Astrocyte of the cerebellum (primary cell): ENCODE measurements around the gene METTL24.

Source experiments
- DNase-seq: peaks from one replicate; pipeline ENCODE4 v3.0.0-alpha.2; 2011; ENCODE audit warnings: low read depth
- H3K4me3 ChIP-seq: 2 replicates; pipeline ENCODE4 v1.5.1; 2011; ENCODE audit warnings: mild to moderate bottlenecking, low read depth, low read length, moderate library complexity
- in situ Hi-C: cut with HindIII; loops from 2 replicates; pipeline ENCODE4 v1.10.0; 2017; ENCODE audit warnings: low sequenced_read_pairs
- TF ChIP-seq, protein P1 (sequence below): IDR thresholded peaks from 2 replicates; pipeline ENCODE4 v1.5.1; 2012; ENCODE audit warnings: low read length, low read depth, moderate library complexity, mild to moderate bottlenecking; ENCODE audit errors: missing control alignments

Gene METTL24

GRCh38 chr6:110270165-110270564 lies 88.0 kb downstream of the METTL24 start:
- in situ Hi-C loops = no loop called here
- TF ChIP-seq, protein P1, sequence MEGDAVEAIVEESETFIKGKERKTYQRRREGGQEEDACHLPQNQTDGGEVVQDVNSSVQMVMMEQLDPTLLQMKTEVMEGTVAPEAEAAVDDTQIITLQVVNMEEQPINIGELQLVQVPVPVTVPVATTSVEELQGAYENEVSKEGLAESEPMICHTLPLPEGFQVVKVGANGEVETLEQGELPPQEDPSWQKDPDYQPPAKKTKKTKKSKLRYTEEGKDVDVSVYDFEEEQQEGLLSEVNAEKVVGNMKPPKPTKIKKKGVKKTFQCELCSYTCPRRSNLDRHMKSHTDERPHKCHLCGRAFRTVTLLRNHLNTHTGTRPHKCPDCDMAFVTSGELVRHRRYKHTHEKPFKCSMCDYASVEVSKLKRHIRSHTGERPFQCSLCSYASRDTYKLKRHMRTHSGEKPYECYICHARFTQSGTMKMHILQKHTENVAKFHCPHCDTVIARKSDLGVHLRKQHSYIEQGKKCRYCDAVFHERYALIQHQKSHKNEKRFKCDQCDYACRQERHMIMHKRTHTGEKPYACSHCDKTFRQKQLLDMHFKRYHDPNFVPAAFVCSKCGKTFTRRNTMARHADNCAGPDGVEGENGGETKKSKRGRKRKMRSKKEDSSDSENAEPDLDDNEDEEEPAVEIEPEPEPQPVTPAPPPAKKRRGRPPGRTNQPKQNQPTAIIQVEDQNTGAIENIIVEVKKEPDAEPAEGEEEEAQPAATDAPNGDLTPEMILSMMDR = no peak
- DNase-seq = no peak
- H3K4me3 ChIP-seq = no peak overlapping the region

DNA sequence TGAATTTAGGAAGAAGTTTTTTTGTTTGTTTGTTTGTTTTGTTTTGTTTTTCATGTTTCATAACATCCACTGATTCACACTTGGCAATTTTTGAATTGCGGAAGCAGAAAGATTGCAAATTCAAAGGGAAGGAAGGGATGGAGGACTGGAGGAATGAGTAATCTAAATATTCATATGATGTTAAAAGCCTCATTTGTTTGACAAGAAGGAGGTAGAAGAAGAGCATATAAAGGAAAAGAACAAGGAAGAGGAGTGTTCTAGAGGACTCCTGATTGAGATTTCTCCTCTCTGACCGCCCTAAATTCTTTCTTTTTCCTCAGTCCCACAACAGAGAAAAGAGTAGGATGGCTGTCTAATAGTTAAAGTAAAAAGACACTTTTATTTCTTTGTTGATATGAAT lies 88.5 kb downstream of the METTL24 start:
- no peak overlapping the region for H3K4me3 ChIP-seq
- in situ Hi-C loops = no loop called here
- TF ChIP-seq, protein P1 = no peak
- DNase-seq = no peak

DNA sequence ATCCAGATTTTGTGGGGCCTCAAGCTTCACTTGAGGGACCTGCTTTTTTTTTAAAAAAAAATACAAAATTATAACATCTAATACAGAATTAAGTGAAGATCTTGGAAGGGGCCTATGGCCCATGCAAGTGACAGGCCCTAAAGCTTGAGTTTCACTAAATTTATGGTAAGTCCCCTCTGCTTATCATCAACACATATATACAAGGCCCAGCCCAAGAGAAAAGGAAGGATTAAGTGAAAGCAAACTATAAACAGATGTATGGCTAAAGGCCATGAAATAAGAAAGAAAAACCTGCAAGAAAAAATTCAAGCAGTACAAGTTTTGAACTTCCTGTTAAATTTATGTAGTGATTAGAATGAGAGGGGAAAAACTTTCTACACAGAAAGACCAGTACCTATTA lies 91.2 kb downstream of the METTL24 start:
- TF ChIP-seq, protein P1 = no peak
- DNase-seq = no peak
- in situ Hi-C loops = no loop called here
- H3K4me3 ChIP-seq = no peak overlapping the region

- no peak for DNase-seq
- TF ChIP-seq, protein P1 = no peak
- in situ Hi-C loops = no loop called here
These were observed 92.9 kb downstream of the METTL24 start for GRCh38 chr6:110265273-110265672.

DNA sequence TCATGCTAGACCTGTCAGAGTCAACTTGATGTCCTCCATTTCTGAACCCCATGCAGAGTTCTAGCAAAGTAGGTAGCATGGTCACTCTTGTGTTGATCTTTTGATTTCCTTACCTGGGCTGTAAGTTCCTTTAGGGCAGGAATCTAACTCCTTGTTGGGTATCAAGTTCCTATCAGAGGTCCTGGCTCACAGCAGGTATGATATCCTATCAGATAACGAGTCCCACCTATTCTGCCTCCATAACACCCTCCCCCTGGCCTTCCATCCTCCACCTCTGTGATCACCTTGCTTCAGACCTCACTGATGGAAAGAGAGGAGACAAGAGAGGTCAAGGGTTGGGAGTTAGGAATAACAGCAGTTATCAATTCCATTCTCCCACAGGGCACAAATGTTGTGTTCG lies 101.8 kb downstream of the METTL24 start:
- H3K4me3 ChIP-seq = no peak overlapping the region
- in situ Hi-C loops = no loop called here
- TF ChIP-seq, protein P1 = no peak
- no peak for DNase-seq

More at GRCh38 chr6:110265273-110265672, 92.9 kb downstream of the METTL24 start:
- no peak overlapping the region for H3K4me3 ChIP-seq

GRCh38 chr6:110255211-110255750 lies 102.9 kb downstream of the METTL24 start:
- in situ Hi-C loops = no loop called here
- no peak overlapping the region for H3K4me3 ChIP-seq
- TF ChIP-seq, protein P1 = no peak
- peak; percentile 4 for DNase-seq
